ENCODE data around the gene WARS2. TPM values are rescaled to one million over a fixed set of nuclear protein-coding genes. Genes with fewer than 3 reads are reported as not detected.

The WARS2 gene
- total RNA-seq = 10.6 and 29.1 TPM in 2 replicates

GRCh38 chr1:119140177-119141019 is at the start of gene WARS2:
WARS2 (minus strand) TSS chr1:119140653; CDS start chr1:119140644, 9 bp downstream.

GRCh38 chr1:118988186-118989005 is 152.1 kb downstream of the WARS2 start, which contains the start of gene TBX15:
TBX15 (minus strand) TSS chr1:118988343; CDS start chr1:118987795, 548 bp downstream.

Other genes with a start within 250 kb of the WARS2 start
- 1.1 and 3.3 TPM in 2 replicates for gene TBX15, start 152.3 kb downstream of the WARS2 start, total RNA-seq
- gene HAO2, start 228.1 kb upstream of the WARS2 start, total RNA-seq = not detected in 2 replicates